Endodermal cell (in vitro differentiated cells): ENCODE measurements around the gene USP12. TPM values are rescaled to one million over a fixed set of nuclear protein-coding genes. Genes with fewer than 3 reads are reported as not detected.

Source experiments
- DNase-seq: peaks from one replicate; pipeline ENCODE4 v3.0.0-alpha.2; 2017
- H3K27ac ChIP-seq: 2 replicates; pipeline ENCODE4 v1.5.1; 2013; ENCODE audit warnings: mild to moderate bottlenecking, low read depth, low read length, moderate library complexity
- H3K27me3 ChIP-seq: 2 replicates; pipeline ENCODE4 v1.6.1; 2013; ENCODE audit warnings: mild to moderate bottlenecking, low read length, moderate library complexity; ENCODE audit not compliant: insufficient read depth, control insufficient read depth, poor library complexity, severe bottlenecking
- H3K36me3 ChIP-seq: 2 replicates; pipeline ENCODE4 v1.7.0; 2013; ENCODE audit warnings: mild to moderate bottlenecking, low read length, moderate library complexity; ENCODE audit not compliant: control insufficient read depth, insufficient read depth
- H3K4me1 ChIP-seq: one replicate; pipeline ENCODE4 v1.7.0; 2013; ENCODE audit warnings: low read length; ENCODE audit not compliant: control insufficient read depth, insufficient read depth
- H3K4me3 ChIP-seq: 2 replicates; pipeline ENCODE4 v1.5.1; 2013; ENCODE audit warnings: mild to moderate bottlenecking, low read length, moderate library complexity
- H3K9ac ChIP-seq: 2 replicates; pipeline ENCODE4 v1.6.1; 2013; ENCODE audit warnings: mild to moderate bottlenecking, low read length, moderate library complexity; ENCODE audit not compliant: poor library complexity, severe bottlenecking; ENCODE audit errors: extremely low read depth
- H3K9me3 ChIP-seq: 2 replicates; pipeline ENCODE4 v1.6.1; 2013; ENCODE audit warnings: mild to moderate bottlenecking, low read length, moderate library complexity; ENCODE audit not compliant: control insufficient read depth
- H3K27ac Mint-ChIP-seq: 2 replicates; pipeline ENCODE4 v1.8.0; 2020; ENCODE audit warnings: mixed read lengths
- H3K27me3 Mint-ChIP-seq: 2 replicates; pipeline ENCODE4 v1.8.0; 2021; ENCODE audit warnings: mild to moderate bottlenecking, mixed read lengths; ENCODE audit not compliant: insufficient read depth
- H3K36me3 Mint-ChIP-seq: 2 replicates; pipeline ENCODE4 v1.8.0; 2020; ENCODE audit warnings: low read depth, mixed read lengths
- H3K4me1 Mint-ChIP-seq: 2 replicates; pipeline ENCODE4 v1.8.0; 2020; ENCODE audit warnings: mixed read lengths
- H3K4me3 Mint-ChIP-seq: 2 replicates; pipeline ENCODE4 v1.8.0; 2020; ENCODE audit warnings: mild to moderate bottlenecking, moderate library complexity, mixed read lengths
- H3K9me3 Mint-ChIP-seq: 2 replicates; pipeline ENCODE4 v1.8.0; 2020; ENCODE audit warnings: mild to moderate bottlenecking, mixed read lengths
- CTCF ChIP-seq: fragments of 200-600 bp; sonication (generic); conservative IDR thresholded peaks from 2 replicates; pipeline ENCODE4 v1.5.0; 2021; ENCODE audit warnings: antibody characterized with exemption, mild to moderate bottlenecking
- WGBS, 2 experiments: methylation state at CpG; one replicate each; pipeline versions ENCODE4 v1.1.5 to v1.1.7; 2013; ENCODE audit warnings: missing lambda C conversion rate in 2 of 2, mixed read lengths in 1 of 2; ENCODE audit not compliant: insufficient coverage in 1 of 2, insufficient read length in 1 of 2; 5-methylcytosine and 5-hydroxymethylcytosine counted together
- total RNA-seq, 2 donors: library from RNA; stranded (reverse); fragmentation: NEBNext Ultra II Directional in 1 of 2; extraction: Animal tissue kit (Norgen Biotek cat#: 25700) in 1 of 2; gene quantifications; 2 replicates in 1 of 2; 3 replicates in 1 of 2; pipeline ENCODE4 v1.2.1, GENCODE V29; 2021

Gene USP12
- total RNA-seq, 2 donors from 2014 or later = 18.9 to 23.2 TPM

GRCh38 chr13:27081893-27082679 lies 89.5 kb downstream of the USP12 start:
- no peak for TF ChIP-seq CTCF

GRCh38 chr13:27080018-27080948 lies 91.3 kb downstream of the USP12 start:
- H3K27me3 Mint-ChIP-seq = no peaks in the 10 kb centered on the region

More at GRCh38 chr13:27081893-27082679, 89.5 kb downstream of the USP12 start:
- no peaks in the 10 kb centered on the region for H3K27me3 Mint-ChIP-seq
- no peak overlapping the region for H3K27ac ChIP-seq
- no peak overlapping the region for H3K4me3 ChIP-seq
- no peaks in the 10 kb centered on the region for H3K4me1 ChIP-seq
- peaks cover 48% of the 10 kb centered on the region for H3K36me3 ChIP-seq
- DNase-seq = no peak
- H3K4me1 Mint-ChIP-seq = peaks cover 6% of the 10 kb centered on the region
- no peak overlapping the region for H3K4me3 Mint-ChIP-seq
- 93% methylated on average over 4 of the region's 4 CpGs; no CpG with 5 or more reads in 1 of the 2 experiments for WGBS, 2 experiments
- H3K9me3 ChIP-seq = no peaks in the 10 kb centered on the region
- H3K27me3 ChIP-seq = no peaks in the 10 kb centered on the region
- H3K9ac ChIP-seq = no peak overlapping the region
- no peaks in the 10 kb centered on the region for H3K9me3 Mint-ChIP-seq
- H3K27ac Mint-ChIP-seq = no peak overlapping the region
- H3K36me3 Mint-ChIP-seq = peaks cover 27% of the 10 kb centered on the region

More at GRCh38 chr13:27080018-27080948, 91.3 kb downstream of the USP12 start:
- DNase-seq = no peak
- peaks cover 6% of the 10 kb centered on the region for H3K4me1 Mint-ChIP-seq
- 98 to 100% methylated on average over 2 to 6 of the region's 6 CpGs for WGBS, 2 experiments
- peaks cover 25% of the 10 kb centered on the region for H3K36me3 Mint-ChIP-seq
- Histone ChIP-seq H3K9me3 (no peaks in the 10 kb centered on the region), H3K27me3 (no peaks in the 10 kb centered on the region), H3K9ac (no peak overlapping the region), H3K27ac (no peak overlapping the region), H3K36me3 (peaks cover 35% of the 10 kb centered on the region), H3K4me1 (no peaks in the 10 kb centered on the region), H3K4me3 (no peak overlapping the region)
- H3K9me3 Mint-ChIP-seq = no peaks in the 10 kb centered on the region
- peak overlapping the region; percentile 12 for H3K27ac Mint-ChIP-seq
- no peak overlapping the region for H3K4me3 Mint-ChIP-seq
- TF ChIP-seq CTCF = no peak
